K562 (cell line): ENCODE measurements around the gene AGRN. TPM values are rescaled to one million over a fixed set of nuclear protein-coding genes. Genes with fewer than 3 reads are reported as not detected.

Experiments used
- CBX3 ChIP-seq, 2 experiments: IDR thresholded peaks; 1 replicate in 1 of 2; 2 replicates in 1 of 2; pipeline ENCODE4 v1.6.1; 2012; ENCODE audit warnings: inconsistent platforms in 2 of 2, low read length in 2 of 2, borderline replicate concordance in 1 of 2, control low read depth in 1 of 2
- CREM ChIP-seq: IDR thresholded peaks from 2 replicates; pipeline ENCODE4 v1.6.1; 2014; ENCODE audit warnings: antibody characterized with exemption, low read depth
- DACH1 ChIP-seq: fragments of 450-650 bp; IDR thresholded peaks from 2 replicates; pipeline ENCODE4 v1.6.1; 2018; ENCODE audit not compliant: partially characterized antibody
- EP300 ChIP-seq: IDR thresholded peaks from 2 replicates; pipeline ENCODE4 v1.6.1; 2012; ENCODE audit warnings: low read length, improper control_type of control experiment
- HCFC1 ChIP-seq: IDR thresholded peaks from 2 replicates; pipeline ENCODE4 v1.6.1; 2012; ENCODE audit warnings: low read depth, low read length, improper control_type of control experiment
- NCOA4 ChIP-seq: fragments of 450-650 bp; IDR thresholded peaks from 2 replicates; pipeline ENCODE4 v1.6.1; 2018; ENCODE audit warnings: mild to moderate bottlenecking; ENCODE audit not compliant: partially characterized antibody
- NFXL1 ChIP-seq: fragments of 450-650 bp; formaldehyde crosslinking; IDR thresholded peaks from 2 replicates; pipeline ENCODE4 v1.4.0; 2021; ENCODE audit warnings: mild to moderate bottlenecking
- PRMT5 ChIP-seq: sonication (generic); formaldehyde crosslinking; IDR thresholded peaks from 2 replicates; pipeline ENCODE4 v1.5.0; 2020; ENCODE audit warnings: missing genetic modification reagents
- TAF1 ChIP-seq: IDR thresholded peaks from 2 replicates; pipeline ENCODE4 v1.6.1; 2011; ENCODE audit warnings: mild to moderate bottlenecking, low read length, moderate library complexity; ENCODE audit not compliant: insufficient read depth, control insufficient read depth, severe bottlenecking; ENCODE audit errors: extremely low read depth
- ZNF3 ChIP-seq: fragments of 250-450 bp; sonication (Bioruptor Pico); IDR thresholded peaks from 2 replicates; pipeline ENCODE4 v1.5.0; 2021; ENCODE audit warnings: mild to moderate bottlenecking, moderate library complexity
- polyA plus RNA-seq, 8 experiments: library from polyadenylated mRNA; depleted of rRNA in 4 of 8; stranded (reverse) in 5 of 8; unstranded in 3 of 8; fragments of >200 nt; fragmentation: Nextera tagmentation in 2 of 8; fragmentation: Illumina TruSeq in 1 of 8; extraction: Ambion mirVana in 2 of 8; extraction: Trizol in 1 of 8; gene quantifications; 2 replicates each; pipeline versions ENCODE4 v1.2.1 to v1.2.3, GENCODE V29; 2011 to 2014; ENCODE audit warnings: inconsistent platforms in 1 of 8, missing spikeins in 1 of 8
- total RNA-seq, 7 experiments: library from RNA; depleted of rRNA in 6 of 7; stranded (reverse); fragments of >200 nt in 6 of 7; fragmentation: Illumina TruSeq in 2 of 7; extraction: Trizol in 2 of 7; gene quantifications; 2 replicates each; pipeline versions ENCODE4 v1.2.1 to v1.2.3, GENCODE V29; 2011 to 2021; ENCODE audit warnings: low replicate concordance in 1 of 7
- TF ChIP-seq, protein P1 (sequence below), 2 experiments: fragments of 150-350 bp in 1 of 2; IDR thresholded peaks; 2 replicates each; pipeline ENCODE4 v1.6.1; 2012 to 2016; ENCODE audit warnings: low read depth in 2 of 2, low read length in 2 of 2, mild to moderate bottlenecking in 1 of 2, moderate library complexity in 1 of 2
- TF ChIP-seq, protein P2 (sequence below): IDR thresholded peaks from 2 replicates; pipeline ENCODE4 v1.6.1; 2012; ENCODE audit warnings: low read depth, low read length, improper control_type of control experiment, borderline replicate concordance
- TF ChIP-seq, protein P3 (sequence below): fragments of 450-650 bp; IDR thresholded peaks from 2 replicates; pipeline ENCODE4 v1.6.1; 2018; ENCODE audit not compliant: partially characterized antibody
- TF ChIP-seq, protein P4 (sequence below): sonication (generic); formaldehyde crosslinking; IDR thresholded peaks from 2 replicates; pipeline ENCODE4 v1.8.0; 2022; ENCODE audit warnings: mild to moderate bottlenecking, missing genetic modification reagents, borderline replicate concordance

Gene AGRN
- total and polyA plus RNA-seq, 9 of the 15 experiments (the other 6 are each of a cell fraction or from before 2014, with no cell fraction given), result 0.04 to 111 (median 18.1) TPM

DNA sequence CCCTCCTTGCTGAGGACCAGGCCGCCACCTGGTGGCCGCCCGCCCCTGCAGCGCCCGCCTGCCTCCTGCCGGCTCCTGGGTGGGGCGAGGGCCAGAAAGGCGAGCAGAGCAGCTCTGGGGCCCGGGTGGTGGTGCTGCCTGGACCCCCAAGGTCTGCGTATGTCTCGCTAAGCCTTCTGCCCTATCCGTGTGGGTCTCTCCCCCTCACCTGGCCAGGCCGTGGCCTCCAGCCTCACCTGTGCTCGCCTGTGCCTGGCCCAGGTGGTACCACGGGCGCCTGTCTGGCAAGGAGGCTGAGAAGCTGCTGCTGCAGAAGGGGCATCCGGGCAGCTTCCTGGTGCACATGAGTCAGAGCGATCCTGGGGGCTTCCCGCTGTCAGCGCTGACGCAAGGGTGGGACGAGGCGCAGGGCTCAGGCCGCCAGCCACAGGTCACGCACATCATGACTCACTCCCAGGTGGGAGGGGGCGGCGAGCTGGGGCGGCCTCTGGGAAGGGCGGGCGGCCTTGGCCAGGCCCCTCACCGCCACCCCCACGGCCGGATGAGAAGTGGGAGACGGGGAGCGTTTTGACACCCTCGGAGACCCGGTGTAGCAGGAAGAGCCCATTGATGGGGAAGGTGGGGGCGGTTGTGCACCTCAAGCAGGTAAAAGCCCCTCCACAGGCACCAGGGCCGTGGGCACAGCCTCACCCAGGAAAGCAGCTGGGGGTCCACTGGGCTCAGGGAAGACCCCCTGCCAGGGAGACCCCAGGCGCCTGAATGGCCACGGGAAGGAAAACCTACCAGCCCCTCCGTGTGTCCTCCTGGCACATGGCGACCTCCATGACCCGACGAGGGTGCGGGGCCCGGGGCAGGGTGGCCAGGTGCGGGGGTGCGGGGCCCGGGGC lies 44.3 kb downstream of the AGRN start (continued):
- TF ChIP-seq, protein P1, sequence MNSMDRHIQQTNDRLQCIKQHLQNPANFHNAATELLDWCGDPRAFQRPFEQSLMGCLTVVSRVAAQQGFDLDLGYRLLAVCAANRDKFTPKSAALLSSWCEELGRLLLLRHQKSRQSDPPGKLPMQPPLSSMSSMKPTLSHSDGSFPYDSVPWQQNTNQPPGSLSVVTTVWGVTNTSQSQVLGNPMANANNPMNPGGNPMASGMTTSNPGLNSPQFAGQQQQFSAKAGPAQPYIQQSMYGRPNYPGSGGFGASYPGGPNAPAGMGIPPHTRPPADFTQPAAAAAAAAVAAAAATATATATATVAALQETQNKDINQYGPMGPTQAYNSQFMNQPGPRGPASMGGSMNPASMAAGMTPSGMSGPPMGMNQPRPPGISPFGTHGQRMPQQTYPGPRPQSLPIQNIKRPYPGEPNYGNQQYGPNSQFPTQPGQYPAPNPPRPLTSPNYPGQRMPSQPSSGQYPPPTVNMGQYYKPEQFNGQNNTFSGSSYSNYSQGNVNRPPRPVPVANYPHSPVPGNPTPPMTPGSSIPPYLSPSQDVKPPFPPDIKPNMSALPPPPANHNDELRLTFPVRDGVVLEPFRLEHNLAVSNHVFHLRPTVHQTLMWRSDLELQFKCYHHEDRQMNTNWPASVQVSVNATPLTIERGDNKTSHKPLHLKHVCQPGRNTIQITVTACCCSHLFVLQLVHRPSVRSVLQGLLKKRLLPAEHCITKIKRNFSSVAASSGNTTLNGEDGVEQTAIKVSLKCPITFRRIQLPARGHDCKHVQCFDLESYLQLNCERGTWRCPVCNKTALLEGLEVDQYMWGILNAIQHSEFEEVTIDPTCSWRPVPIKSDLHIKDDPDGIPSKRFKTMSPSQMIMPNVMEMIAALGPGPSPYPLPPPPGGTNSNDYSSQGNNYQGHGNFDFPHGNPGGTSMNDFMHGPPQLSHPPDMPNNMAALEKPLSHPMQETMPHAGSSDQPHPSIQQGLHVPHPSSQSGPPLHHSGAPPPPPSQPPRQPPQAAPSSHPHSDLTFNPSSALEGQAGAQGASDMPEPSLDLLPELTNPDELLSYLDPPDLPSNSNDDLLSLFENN (IDR thresholded peaks at IDR 0.05; ENCODE audit: low read depth in 2 of 2, low read length in 2 of 2), result no peak
- TF ChIP-seq CBX3 (IDR thresholded peaks at IDR 0.05; ENCODE audit: borderline replicate concordance in 1 of 2, low read length in 2 of 2) (peak in 1 of 2 experiments; percentile 29; a peak in 1 of 3 replicates), NCOA4 (no peak), DACH1 (no peak), PRMT5 (CRISPR knock-in tag) (no peak), HCFC1 (peak; percentile 38; the same call in 1 of the 2 replicates), NFXL1 (no peak), ZNF3 (CRISPR knock-in tag) (no peak), EP300 (peak; percentile 3; the same call in 1 of the 2 replicates), TAF1 (peak; percentile 27), CREM (peak; percentile 88)
- TF ChIP-seq, protein P2, sequence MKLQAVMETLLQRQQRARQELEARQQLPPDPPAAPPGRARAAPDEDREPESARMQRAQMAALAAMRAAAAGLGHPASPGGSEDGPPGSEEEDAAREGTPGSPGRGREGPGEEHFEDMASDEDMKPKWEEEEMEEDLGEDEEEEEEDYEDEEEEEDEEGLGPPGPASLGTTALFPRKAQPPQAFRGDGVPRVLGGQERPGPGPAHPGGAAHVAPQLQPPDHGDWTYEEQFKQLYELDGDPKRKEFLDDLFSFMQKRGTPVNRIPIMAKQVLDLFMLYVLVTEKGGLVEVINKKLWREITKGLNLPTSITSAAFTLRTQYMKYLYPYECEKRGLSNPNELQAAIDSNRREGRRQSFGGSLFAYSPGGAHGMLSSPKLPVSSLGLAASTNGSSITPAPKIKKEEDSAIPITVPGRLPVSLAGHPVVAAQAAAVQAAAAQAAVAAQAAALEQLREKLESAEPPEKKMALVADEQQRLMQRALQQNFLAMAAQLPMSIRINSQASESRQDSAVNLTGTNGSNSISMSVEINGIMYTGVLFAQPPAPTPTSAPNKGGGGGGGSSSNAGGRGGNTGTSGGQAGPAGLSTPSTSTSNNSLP, result no peak
- TF ChIP-seq, protein P3, sequence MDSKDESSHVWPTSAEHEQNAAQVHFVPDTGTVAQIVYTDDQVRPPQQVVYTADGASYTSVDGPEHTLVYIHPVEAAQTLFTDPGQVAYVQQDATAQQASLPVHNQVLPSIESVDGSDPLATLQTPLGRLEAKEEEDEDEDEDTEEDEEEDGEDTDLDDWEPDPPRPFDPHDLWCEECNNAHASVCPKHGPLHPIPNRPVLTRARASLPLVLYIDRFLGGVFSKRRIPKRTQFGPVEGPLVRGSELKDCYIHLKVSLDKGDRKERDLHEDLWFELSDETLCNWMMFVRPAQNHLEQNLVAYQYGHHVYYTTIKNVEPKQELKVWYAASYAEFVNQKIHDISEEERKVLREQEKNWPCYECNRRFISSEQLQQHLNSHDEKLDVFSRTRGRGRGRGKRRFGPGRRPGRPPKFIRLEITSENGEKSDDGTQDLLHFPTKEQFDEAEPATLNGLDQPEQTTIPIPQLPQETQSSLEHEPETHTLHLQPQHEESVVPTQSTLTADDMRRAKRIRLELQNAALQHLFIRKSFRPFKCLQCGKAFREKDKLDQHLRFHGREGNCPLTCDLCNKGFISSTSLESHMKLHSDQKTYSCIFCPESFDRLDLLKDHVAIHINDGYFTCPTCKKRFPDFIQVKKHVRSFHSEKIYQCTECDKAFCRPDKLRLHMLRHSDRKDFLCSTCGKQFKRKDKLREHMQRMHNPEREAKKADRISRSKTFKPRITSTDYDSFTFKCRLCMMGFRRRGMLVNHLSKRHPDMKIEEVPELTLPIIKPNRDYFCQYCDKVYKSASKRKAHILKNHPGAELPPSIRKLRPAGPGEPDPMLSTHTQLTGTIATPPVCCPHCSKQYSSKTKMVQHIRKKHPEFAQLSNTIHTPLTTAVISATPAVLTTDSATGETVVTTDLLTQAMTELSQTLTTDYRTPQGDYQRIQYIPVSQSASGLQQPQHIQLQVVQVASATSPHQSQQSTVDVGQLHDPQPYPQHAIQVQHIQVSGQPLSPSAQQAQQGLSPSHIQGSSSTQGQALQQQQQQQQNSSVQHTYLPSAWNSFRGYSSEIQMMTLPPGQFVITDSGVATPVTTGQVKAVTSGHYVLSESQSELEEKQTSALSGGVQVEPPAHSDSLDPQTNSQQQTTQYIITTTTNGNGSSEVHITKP, result peak; percentile 96
- TF ChIP-seq, protein P4, sequence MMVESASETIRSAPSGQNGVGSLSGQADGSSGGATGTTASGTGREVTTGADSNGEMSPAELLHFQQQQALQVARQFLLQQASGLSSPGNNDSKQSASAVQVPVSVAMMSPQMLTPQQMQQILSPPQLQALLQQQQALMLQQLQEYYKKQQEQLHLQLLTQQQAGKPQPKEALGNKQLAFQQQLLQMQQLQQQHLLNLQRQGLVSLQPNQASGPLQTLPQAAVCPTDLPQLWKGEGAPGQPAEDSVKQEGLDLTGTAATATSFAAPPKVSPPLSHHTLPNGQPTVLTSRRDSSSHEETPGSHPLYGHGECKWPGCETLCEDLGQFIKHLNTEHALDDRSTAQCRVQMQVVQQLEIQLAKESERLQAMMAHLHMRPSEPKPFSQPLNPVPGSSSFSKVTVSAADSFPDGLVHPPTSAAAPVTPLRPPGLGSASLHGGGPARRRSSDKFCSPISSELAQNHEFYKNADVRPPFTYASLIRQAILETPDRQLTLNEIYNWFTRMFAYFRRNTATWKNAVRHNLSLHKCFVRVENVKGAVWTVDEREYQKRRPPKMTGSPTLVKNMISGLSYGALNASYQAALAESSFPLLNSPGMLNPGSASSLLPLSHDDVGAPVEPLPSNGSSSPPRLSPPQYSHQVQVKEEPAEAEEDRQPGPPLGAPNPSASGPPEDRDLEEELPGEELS (CRISPR knock-in tag), result peak; percentile 49; the same call in 1 of the 2 replicates
